ENCODE results near the gene IGSF9B. TPM values are rescaled to one million over a fixed set of nuclear protein-coding genes. Genes with fewer than 3 reads are reported as not detected.
A peak's percentile ranks its signal among the peaks of the same experiment; 100 is the strongest.

IGSF9B gene
- total and polyA plus RNA-seq, 2 donors from 2014 or later = 0.86 to 10.4 TPM

DNA sequence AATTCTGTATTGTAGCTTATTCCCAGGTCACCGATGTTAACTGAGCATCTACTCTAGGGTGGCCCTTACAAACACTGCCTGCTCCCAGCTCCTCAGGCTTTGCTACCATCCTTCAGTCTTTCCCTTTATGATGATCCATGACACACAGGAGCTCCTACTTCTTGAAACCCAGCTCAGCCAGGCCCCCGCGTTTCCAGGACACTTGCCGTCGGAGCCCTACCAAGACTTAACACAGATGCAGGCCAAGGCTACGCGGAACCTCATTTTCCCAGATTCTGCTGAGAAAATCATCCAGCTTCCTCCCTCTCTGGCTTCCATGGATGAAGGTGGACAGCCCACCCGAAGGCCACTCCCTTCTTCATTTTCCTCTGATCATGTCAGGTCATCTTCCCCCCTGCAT is 18.6 kb downstream of the IGSF9B start:
- intact Hi-C loops (cut with DNase I) = no loop called here

GRCh38 chr11:133937468-133937867 is 19.3 kb downstream of the IGSF9B start:
- no peak overlapping the region for H3K27ac ChIP-seq (ENCODE audit: low read depth in 2 of 2, low read length in 2 of 2)
- FAIRE-seq = no peak
- DNase-seq = peak in 1 of 5 donors; percentile 54
- no peaks in the 10 kb centered on the region for H3K36me3 ChIP-seq (ENCODE audit: control insufficient read depth in 2 of 3, insufficient read depth in 3 of 3, low read length in 3 of 3)
- TF ChIP-seq, protein P1, sequence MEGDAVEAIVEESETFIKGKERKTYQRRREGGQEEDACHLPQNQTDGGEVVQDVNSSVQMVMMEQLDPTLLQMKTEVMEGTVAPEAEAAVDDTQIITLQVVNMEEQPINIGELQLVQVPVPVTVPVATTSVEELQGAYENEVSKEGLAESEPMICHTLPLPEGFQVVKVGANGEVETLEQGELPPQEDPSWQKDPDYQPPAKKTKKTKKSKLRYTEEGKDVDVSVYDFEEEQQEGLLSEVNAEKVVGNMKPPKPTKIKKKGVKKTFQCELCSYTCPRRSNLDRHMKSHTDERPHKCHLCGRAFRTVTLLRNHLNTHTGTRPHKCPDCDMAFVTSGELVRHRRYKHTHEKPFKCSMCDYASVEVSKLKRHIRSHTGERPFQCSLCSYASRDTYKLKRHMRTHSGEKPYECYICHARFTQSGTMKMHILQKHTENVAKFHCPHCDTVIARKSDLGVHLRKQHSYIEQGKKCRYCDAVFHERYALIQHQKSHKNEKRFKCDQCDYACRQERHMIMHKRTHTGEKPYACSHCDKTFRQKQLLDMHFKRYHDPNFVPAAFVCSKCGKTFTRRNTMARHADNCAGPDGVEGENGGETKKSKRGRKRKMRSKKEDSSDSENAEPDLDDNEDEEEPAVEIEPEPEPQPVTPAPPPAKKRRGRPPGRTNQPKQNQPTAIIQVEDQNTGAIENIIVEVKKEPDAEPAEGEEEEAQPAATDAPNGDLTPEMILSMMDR (IDR thresholded peaks at IDR 0.05; ENCODE audit: borderline replicate concordance, extremely low read depth, insufficient read depth) = no peak
- intact Hi-C loops (cut with DNase I) = no loop called here
- H3K9me3 ChIP-seq (ENCODE audit: control insufficient read depth in 2 of 3, insufficient read depth in 1 of 3, low read length in 3 of 3) = no peaks in the 10 kb centered on the region
- H3K27me3 ChIP-seq (ENCODE audit: control insufficient read depth, insufficient read depth, low read length) = no peaks in the 10 kb centered on the region
- H3K9ac ChIP-seq (ENCODE audit: low read length in 3 of 3) = no peak overlapping the region
- H3K4me3 ChIP-seq (ENCODE audit: low read length in 3 of 3) = no peak overlapping the region
- H3K4me1 ChIP-seq (ENCODE audit: control insufficient read depth in 2 of 3, insufficient read depth in 2 of 3, low read depth in 1 of 3, low read length in 3 of 3) = no peaks in the 10 kb centered on the region

More for the DNA sequence above, 18.6 kb downstream of the IGSF9B start:
- H3K9me3 ChIP-seq (ENCODE audit: control insufficient read depth in 2 of 3, insufficient read depth in 1 of 3, low read length in 3 of 3) = no peaks in the 10 kb centered on the region
- no peaks in the 10 kb centered on the region for H3K36me3 ChIP-seq (ENCODE audit: control insufficient read depth in 2 of 3, insufficient read depth in 3 of 3, low read length in 3 of 3)
- H3K4me3 ChIP-seq (ENCODE audit: low read length in 3 of 3) = no peak overlapping the region
- no peak overlapping the region for H3K27ac ChIP-seq (ENCODE audit: low read depth in 2 of 2, low read length in 2 of 2)
- no peak overlapping the region for H3K9ac ChIP-seq (ENCODE audit: low read length in 3 of 3)
- TF ChIP-seq, protein P1 (IDR thresholded peaks at IDR 0.05; ENCODE audit: borderline replicate concordance, extremely low read depth, insufficient read depth) = no peak
- DNase-seq = peak in 1 of 5 donors; percentile 53
- H3K4me1 ChIP-seq (ENCODE audit: control insufficient read depth in 2 of 3, insufficient read depth in 2 of 3, low read depth in 1 of 3, low read length in 3 of 3) = no peaks in the 10 kb centered on the region
- no peak for FAIRE-seq
- H3K27me3 ChIP-seq (ENCODE audit: control insufficient read depth, insufficient read depth, low read length) = no peaks in the 10 kb centered on the region

DNA sequence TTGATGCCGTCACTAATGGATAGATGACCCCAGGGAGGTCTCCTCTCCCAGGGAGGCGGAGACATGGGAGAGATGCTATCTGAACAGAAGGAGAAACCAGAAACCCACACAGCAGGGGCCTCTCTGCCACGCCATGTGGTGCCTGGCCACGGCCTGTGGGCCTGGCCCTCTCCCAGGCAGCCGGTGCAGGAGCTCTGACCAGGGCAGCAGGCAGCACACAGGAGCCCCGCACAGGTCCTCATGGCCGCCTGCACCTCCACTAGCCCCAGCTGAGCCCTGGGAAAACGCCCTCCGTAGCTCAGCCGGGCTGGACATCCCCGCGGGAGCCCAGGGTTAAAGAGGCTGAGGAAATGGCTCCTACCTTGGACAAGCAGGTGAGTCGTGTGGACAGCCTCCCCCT is 19.8 kb downstream of the IGSF9B start:
- TF ChIP-seq, protein P1 (IDR thresholded peaks at IDR 0.05; ENCODE audit: borderline replicate concordance, extremely low read depth, insufficient read depth) = no peak

DNA sequence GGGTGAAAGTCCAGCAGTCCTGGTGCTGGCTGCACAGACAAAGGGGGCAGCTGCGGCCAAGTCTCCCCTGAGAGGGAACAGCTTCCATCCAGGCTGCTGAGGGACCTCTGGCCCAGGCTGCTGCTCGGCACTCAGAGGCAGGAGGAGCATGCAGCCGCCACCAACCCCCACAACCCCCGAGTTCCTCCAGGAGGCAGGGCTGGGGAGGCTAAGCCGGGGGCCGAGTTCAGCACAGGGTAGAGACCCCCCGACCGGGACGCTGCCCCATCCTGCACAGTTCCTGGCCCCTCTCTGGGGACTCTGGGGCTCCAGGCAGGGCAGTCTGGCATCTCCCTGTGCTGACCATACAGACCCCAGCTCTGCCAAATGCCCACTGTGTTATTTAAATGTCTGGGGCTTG is 20.2 kb downstream of the IGSF9B start:
- H3K36me3 ChIP-seq (ENCODE audit: control insufficient read depth in 2 of 3, insufficient read depth in 3 of 3, low read length in 3 of 3) = no peaks in the 10 kb centered on the region
- intact Hi-C loops (cut with DNase I) = no loop called here
- no peaks in the 10 kb centered on the region for H3K9me3 ChIP-seq (ENCODE audit: control insufficient read depth in 2 of 3, insufficient read depth in 1 of 3, low read length in 3 of 3)
- no peak overlapping the region for H3K27ac ChIP-seq (ENCODE audit: low read depth in 2 of 2, low read length in 2 of 2)
- TF ChIP-seq, protein P1 (IDR thresholded peaks at IDR 0.05; ENCODE audit: borderline replicate concordance, extremely low read depth, insufficient read depth) = no peak
- no peak overlapping the region for H3K4me3 ChIP-seq (ENCODE audit: low read length in 3 of 3)
- H3K27me3 ChIP-seq (ENCODE audit: control insufficient read depth, insufficient read depth, low read length) = no peaks in the 10 kb centered on the region
- no peaks in the 10 kb centered on the region for H3K4me1 ChIP-seq (ENCODE audit: control insufficient read depth in 2 of 3, insufficient read depth in 2 of 3, low read depth in 1 of 3, low read length in 3 of 3)
- FAIRE-seq (no peak), DNase-seq (peak in 1 of 5 donors; percentile 50)
- H3K9ac ChIP-seq (ENCODE audit: low read length in 3 of 3) = no peak overlapping the region

More for the DNA sequence above, 19.8 kb downstream of the IGSF9B start:
- Histone ChIP-seq H3K27ac (ENCODE audit: low read depth in 2 of 2, low read length in 2 of 2) (no peak overlapping the region), H3K27me3 (ENCODE audit: control insufficient read depth, insufficient read depth, low read length) (no peaks in the 10 kb centered on the region), H3K4me1 (ENCODE audit: control insufficient read depth in 2 of 3, insufficient read depth in 2 of 3, low read depth in 1 of 3, low read length in 3 of 3) (no peaks in the 10 kb centered on the region), H3K36me3 (ENCODE audit: control insufficient read depth in 2 of 3, insufficient read depth in 3 of 3, low read length in 3 of 3) (no peaks in the 10 kb centered on the region), H3K4me3 (ENCODE audit: low read length in 3 of 3) (no peak overlapping the region), H3K9ac (ENCODE audit: low read length in 3 of 3) (no peak overlapping the region), H3K9me3 (ENCODE audit: control insufficient read depth in 2 of 3, insufficient read depth in 1 of 3, low read length in 3 of 3) (no peaks in the 10 kb centered on the region)
- intact Hi-C loops (cut with DNase I) = no loop called here
- DNase-seq = peak in 1 of 5 donors; percentile 48
- FAIRE-seq = no peak

All from kidney (tissue), 14 donors.